ENCODE measurements around the gene ACOT7.
"Not testable (repeated sequence)": the region's sequence is repeated elsewhere in the genome, so short reads cannot be mapped to it uniquely, and the experiment has no call there.

ACOT7 gene

GRCh38 chr1:6435129-6435528 is 41.6 kb upstream of the ACOT7 start:
- Histone ChIP-seq H3K4me1 (ENCODE audit: low read length) (no peaks in the 10 kb centered on the region), H3K79me2 (ENCODE audit: low read length) (no peaks in the 10 kb centered on the region), H2AFZ (ENCODE audit: low read length) (no peak overlapping the region), H3K9ac (ENCODE audit: low read length) (no peak overlapping the region), H3K27me3 (replicated peaks; ENCODE audit: insufficient read depth, low read length) (peaks cover 80% of the 10 kb centered on the region), H3K36me3 (replicated peaks; ENCODE audit: insufficient read depth, low read length) (no peaks in the 10 kb centered on the region), H3K9me2 (replicated peaks; ENCODE audit: insufficient read depth, low read length) (no peaks in the 10 kb centered on the region), H3F3A (ENCODE audit: insufficient read depth, low read length) (no peaks in the 10 kb centered on the region), H3K27ac (ENCODE audit: low read length) (no peak overlapping the region), H3K4me2 (ENCODE audit: low read depth, low read length) (no peak overlapping the region), H3K9me3 (replicated peaks; ENCODE audit: insufficient read depth, low read length) (no peaks in the 10 kb centered on the region), H4K20me1 (ENCODE audit: insufficient read depth, low read length) (no peaks in the 10 kb centered on the region), H3K4me3 (ENCODE audit: low read length) (no peak overlapping the region)
- DNase-seq = no peak
- TF ChIP-seq EZH2phosphoT487 (IDR thresholded peaks at IDR 0.05; ENCODE audit: low read length) (no peak), CTCF (IDR thresholded peaks at IDR 0.05; ENCODE audit: low read length) (no peak), EZH2 (optimal IDR thresholded peaks at IDR 0.05; ENCODE audit: low read depth, low read length) (no peak)

GRCh38 chr1:6434186-6434585 is 40.6 kb upstream of the ACOT7 start:
- DNase-seq = no peak
- Histone ChIP-seq H3K36me3 (replicated peaks; ENCODE audit: insufficient read depth, low read length) (no peaks in the 10 kb centered on the region), H3K4me2 (ENCODE audit: low read depth, low read length) (no peak overlapping the region)

GRCh38 chr1:6431645-6432579 is 38.3 kb upstream of the ACOT7 start:
- H3K4me1 ChIP-seq (ENCODE audit: low read length); H3K9me2 ChIP-seq (replicated peaks; ENCODE audit: insufficient read depth, low read length); H4K20me1 ChIP-seq (ENCODE audit: insufficient read depth, low read length); H3F3A ChIP-seq (ENCODE audit: insufficient read depth, low read length); DNase-seq; H2AFZ ChIP-seq (ENCODE audit: low read length); H3K79me2 ChIP-seq (ENCODE audit: low read length); H3K4me3 ChIP-seq (ENCODE audit: low read length); H3K36me3 ChIP-seq (replicated peaks; ENCODE audit: insufficient read depth, low read length); H3K4me2 ChIP-seq (ENCODE audit: low read depth, low read length); H3K9me3 ChIP-seq (replicated peaks; ENCODE audit: insufficient read depth, low read length); H3K27ac ChIP-seq (ENCODE audit: low read length); H3K9ac ChIP-seq (ENCODE audit: low read length): not testable (repeated sequence)
- H3K27me3 ChIP-seq (replicated peaks; ENCODE audit: insufficient read depth, low read length) = peaks cover 89% of the 10 kb centered on the region

More at GRCh38 chr1:6434186-6434585, 40.6 kb upstream of the ACOT7 start:
- H3K79me2 ChIP-seq (ENCODE audit: low read length) = no peaks in the 10 kb centered on the region
- H3K4me3 ChIP-seq (ENCODE audit: low read length) = no peak overlapping the region
- H4K20me1 ChIP-seq (ENCODE audit: insufficient read depth, low read length) = no peaks in the 10 kb centered on the region
- no peak overlapping the region for H3K27ac ChIP-seq (ENCODE audit: low read length)
- no peaks in the 10 kb centered on the region for H3K4me1 ChIP-seq (ENCODE audit: low read length)
- TF ChIP-seq CTCF (IDR thresholded peaks at IDR 0.05; ENCODE audit: low read length) (no peak), EZH2phosphoT487 (IDR thresholded peaks at IDR 0.05; ENCODE audit: low read length) (no peak), EZH2 (optimal IDR thresholded peaks at IDR 0.05; ENCODE audit: low read depth, low read length) (no peak)
- no peaks in the 10 kb centered on the region for H3K9me3 ChIP-seq (replicated peaks; ENCODE audit: insufficient read depth, low read length)
- no peak overlapping the region for H2AFZ ChIP-seq (ENCODE audit: low read length)
- H3K9me2 ChIP-seq (replicated peaks; ENCODE audit: insufficient read depth, low read length) = no peaks in the 10 kb centered on the region
- no peak overlapping the region for H3K9ac ChIP-seq (ENCODE audit: low read length)
- H3K27me3 ChIP-seq (replicated peaks; ENCODE audit: insufficient read depth, low read length) = peaks cover 85% of the 10 kb centered on the region
- H3F3A ChIP-seq (ENCODE audit: insufficient read depth, low read length) = no peaks in the 10 kb centered on the region

GRCh38 chr1:6429660-6430411 is 36.3 kb upstream of the ACOT7 start:
- not testable (repeated sequence) for H3K9me3 ChIP-seq (replicated peaks; ENCODE audit: insufficient read depth, low read length); H4K20me1 ChIP-seq (ENCODE audit: insufficient read depth, low read length); H3K4me2 ChIP-seq (ENCODE audit: low read depth, low read length); H2AFZ ChIP-seq (ENCODE audit: low read length); H3K9ac ChIP-seq (ENCODE audit: low read length); DNase-seq; H3K4me1 ChIP-seq (ENCODE audit: low read length); H3F3A ChIP-seq (ENCODE audit: insufficient read depth, low read length); H3K27ac ChIP-seq (ENCODE audit: low read length); H3K36me3 ChIP-seq (replicated peaks; ENCODE audit: insufficient read depth, low read length); H3K79me2 ChIP-seq (ENCODE audit: low read length); H3K4me3 ChIP-seq (ENCODE audit: low read length); H3K9me2 ChIP-seq (replicated peaks; ENCODE audit: insufficient read depth, low read length)
- peaks cover 91% of the 10 kb centered on the region for H3K27me3 ChIP-seq (replicated peaks; ENCODE audit: insufficient read depth, low read length)

- not testable (repeated sequence) for H3K9me2 ChIP-seq (replicated peaks; ENCODE audit: insufficient read depth, low read length); H3K36me3 ChIP-seq (replicated peaks; ENCODE audit: insufficient read depth, low read length); H3K27ac ChIP-seq (ENCODE audit: low read length); H3K4me1 ChIP-seq (ENCODE audit: low read length); H2AFZ ChIP-seq (ENCODE audit: low read length); H3F3A ChIP-seq (ENCODE audit: insufficient read depth, low read length); DNase-seq; H3K4me3 ChIP-seq (ENCODE audit: low read length); H3K4me2 ChIP-seq (ENCODE audit: low read depth, low read length); H4K20me1 ChIP-seq (ENCODE audit: insufficient read depth, low read length); H3K9me3 ChIP-seq (replicated peaks; ENCODE audit: insufficient read depth, low read length); H3K79me2 ChIP-seq (ENCODE audit: low read length); H3K9ac ChIP-seq (ENCODE audit: low read length)
- H3K27me3 ChIP-seq (replicated peaks; ENCODE audit: insufficient read depth, low read length) = peaks cover 89% of the 10 kb centered on the region
These were observed 34.9 kb upstream of the ACOT7 start for GRCh38 chr1:6428453-6428852.
